Osteoblast (primary cell): ENCODE results near the gene PCK2. TPM values are rescaled to one million over a fixed set of nuclear protein-coding genes. Genes with fewer than 3 reads are reported as not detected.

Experiments
- DNase-seq: peaks from one replicate; pipeline ENCODE4 v3.0.0; 2011; ENCODE audit warnings: low spot score, mixed read lengths; ENCODE audit not compliant: insufficient read length; ENCODE audit errors: missing footprints
- H2AFZ ChIP-seq: 2 replicates; pipeline ENCODE4 v1.6.0; 2011; ENCODE audit warnings: mild to moderate bottlenecking, low read length
- H3K27ac ChIP-seq: 2 replicates; pipeline ENCODE4 v1.5.1; 2011; ENCODE audit warnings: mild to moderate bottlenecking, low read depth, low read length, moderate library complexity
- H3K27me3 ChIP-seq: 2 replicates; pipeline ENCODE4 v1.6.0; 2012; ENCODE audit warnings: mild to moderate bottlenecking, control low read depth, inconsistent platforms, low read length, moderate library complexity; ENCODE audit not compliant: insufficient read depth
- H3K36me3 ChIP-seq: 2 replicates; pipeline ENCODE4 v1.5.1; 2011; ENCODE audit warnings: mild to moderate bottlenecking, low read length, control low read depth, moderate library complexity; ENCODE audit not compliant: insufficient read depth
- H3K4me1 ChIP-seq: 2 replicates; pipeline ENCODE4 v1.5.1; 2011; ENCODE audit warnings: mild to moderate bottlenecking, low read length, control low read depth, moderate library complexity; ENCODE audit not compliant: insufficient read depth
- H3K4me2 ChIP-seq: 2 replicates; pipeline ENCODE4 v1.6.0; 2011; ENCODE audit warnings: mild to moderate bottlenecking, low read length; ENCODE audit not compliant: insufficient read depth
- H3K4me3 ChIP-seq: fragments of 200-600 bp; sonication (generic); 3 replicates; pipeline ENCODE4 v1.5.1; 2012; ENCODE audit warnings: mild to moderate bottlenecking, low read length, inconsistent platforms; ENCODE audit not compliant: insufficient read depth
- H3K79me2 ChIP-seq: 2 replicates; pipeline ENCODE4 v1.6.0; 2012; ENCODE audit warnings: mild to moderate bottlenecking, low read length, control low read depth, inconsistent platforms; ENCODE audit not compliant: insufficient read depth
- H3K9me3 ChIP-seq: 2 replicates; pipeline ENCODE4 v1.5.1; 2011; ENCODE audit warnings: low read depth, low read length, control low read depth
- H4K20me1 ChIP-seq: 2 replicates; pipeline ENCODE4 v1.6.0; 2012; ENCODE audit warnings: mild to moderate bottlenecking, low read length, control low read depth; ENCODE audit not compliant: insufficient read depth
- total RNA-seq: library from RNA; depleted of rRNA; stranded (reverse); fragments of >200 nt; gene quantifications from 2 replicates; pipeline ENCODE4 v1.2.3, GENCODE V29; 2012
- TF ChIP-seq, protein P1 (sequence below): IDR thresholded peaks from 2 replicates; pipeline ENCODE4 v1.5.1; 2011; ENCODE audit warnings: mild to moderate bottlenecking, low read depth, low read length, moderate library complexity; ENCODE audit errors: extremely low read depth

The PCK2 gene
- total RNA-seq, 1 donor, result 35.1 TPM

DNA sequence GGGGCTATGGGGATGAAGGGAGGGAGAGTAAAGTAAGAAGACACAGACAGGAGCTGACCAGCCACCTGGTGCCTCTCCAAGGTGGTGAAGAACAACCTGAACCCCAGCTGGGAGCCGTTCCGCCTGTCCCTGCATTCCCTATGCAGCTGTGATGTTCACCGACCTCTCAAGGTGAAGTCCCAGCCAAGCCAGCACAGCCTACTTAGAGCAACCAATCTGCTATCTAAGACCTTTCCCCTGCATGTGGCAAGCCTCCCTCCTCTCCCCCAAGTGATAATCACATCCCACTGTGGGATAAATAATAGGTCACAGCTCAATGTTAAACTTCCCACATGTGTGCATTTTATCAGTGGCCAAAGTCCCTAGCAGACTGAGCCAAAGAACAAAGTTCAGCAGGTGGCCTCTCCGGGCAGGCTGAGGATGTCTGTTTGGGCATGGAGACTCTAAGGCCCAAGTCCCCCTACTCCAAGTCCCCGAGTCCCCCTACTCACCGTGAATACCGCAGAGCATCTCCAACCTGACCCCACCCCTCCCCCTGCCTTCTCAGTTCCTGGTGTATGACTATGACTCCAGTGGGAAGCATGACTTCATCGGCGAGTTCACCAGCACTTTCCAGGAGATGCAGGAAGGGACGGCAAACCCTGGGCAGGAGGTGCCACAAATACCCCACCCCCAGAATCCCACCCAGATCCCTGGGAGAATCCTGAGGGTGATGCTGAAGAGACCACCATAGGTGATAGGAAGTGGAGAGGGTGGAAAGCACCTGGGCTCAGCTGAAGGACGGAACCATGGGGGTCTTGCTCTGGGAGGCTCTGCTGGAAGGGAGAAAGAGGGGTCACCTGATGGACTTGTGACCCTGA is 19.3 kb upstream of the PCK2 start:
- Histone ChIP-seq H3K27ac (no peak overlapping the region), H3K27me3 (peaks cover 20% of the 10 kb centered on the region)
- TF ChIP-seq, protein P1, sequence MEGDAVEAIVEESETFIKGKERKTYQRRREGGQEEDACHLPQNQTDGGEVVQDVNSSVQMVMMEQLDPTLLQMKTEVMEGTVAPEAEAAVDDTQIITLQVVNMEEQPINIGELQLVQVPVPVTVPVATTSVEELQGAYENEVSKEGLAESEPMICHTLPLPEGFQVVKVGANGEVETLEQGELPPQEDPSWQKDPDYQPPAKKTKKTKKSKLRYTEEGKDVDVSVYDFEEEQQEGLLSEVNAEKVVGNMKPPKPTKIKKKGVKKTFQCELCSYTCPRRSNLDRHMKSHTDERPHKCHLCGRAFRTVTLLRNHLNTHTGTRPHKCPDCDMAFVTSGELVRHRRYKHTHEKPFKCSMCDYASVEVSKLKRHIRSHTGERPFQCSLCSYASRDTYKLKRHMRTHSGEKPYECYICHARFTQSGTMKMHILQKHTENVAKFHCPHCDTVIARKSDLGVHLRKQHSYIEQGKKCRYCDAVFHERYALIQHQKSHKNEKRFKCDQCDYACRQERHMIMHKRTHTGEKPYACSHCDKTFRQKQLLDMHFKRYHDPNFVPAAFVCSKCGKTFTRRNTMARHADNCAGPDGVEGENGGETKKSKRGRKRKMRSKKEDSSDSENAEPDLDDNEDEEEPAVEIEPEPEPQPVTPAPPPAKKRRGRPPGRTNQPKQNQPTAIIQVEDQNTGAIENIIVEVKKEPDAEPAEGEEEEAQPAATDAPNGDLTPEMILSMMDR, result no peak

DNA sequence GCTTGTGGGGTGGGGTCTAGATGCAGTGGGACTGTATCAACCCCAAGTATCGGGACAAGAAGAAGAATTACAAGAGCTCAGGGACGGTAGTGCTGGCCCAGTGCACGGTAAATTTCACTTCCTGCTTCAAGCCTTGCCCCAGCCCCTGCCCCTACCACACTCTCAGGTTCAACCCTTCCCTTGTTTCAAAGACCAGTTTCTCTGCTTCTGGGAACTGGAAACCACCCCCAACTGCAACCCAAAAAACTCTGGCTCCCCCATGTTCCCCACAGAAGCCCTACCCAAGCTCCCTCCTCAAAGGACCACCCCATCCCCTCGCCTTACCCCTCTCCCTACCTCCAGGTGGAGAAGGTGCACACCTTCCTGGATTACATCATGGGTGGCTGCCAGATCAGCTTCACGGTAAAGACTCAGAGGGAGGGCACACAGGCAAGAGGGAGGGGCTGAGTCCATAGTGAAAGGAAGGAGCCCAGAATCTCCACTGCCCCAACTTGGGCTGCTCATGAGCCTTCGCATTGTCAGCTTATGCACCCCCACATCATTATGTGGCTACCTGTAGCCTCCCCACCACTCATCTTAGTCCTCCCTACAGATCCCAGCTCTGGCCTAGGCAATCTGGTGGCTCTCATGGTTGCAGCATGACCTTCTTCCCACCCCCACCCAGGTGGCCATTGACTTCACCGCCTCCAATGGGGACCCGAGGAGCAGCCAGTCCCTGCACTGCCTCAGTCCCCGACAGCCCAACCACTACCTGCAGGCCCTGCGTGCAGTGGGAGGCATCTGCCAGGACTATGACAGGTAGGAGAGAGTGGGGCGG is 18.4 kb upstream of the PCK2 start:
- H3K4me2 ChIP-seq, result no peak overlapping the region
- H4K20me1 ChIP-seq, result no peaks in the 10 kb centered on the region
- no peak for DNase-seq
- no peak overlapping the region for H2AFZ ChIP-seq
- no peaks in the 10 kb centered on the region for H3K36me3 ChIP-seq
- H3K4me1 ChIP-seq, result peaks cover 1% of the 10 kb centered on the region
- no peak overlapping the region for H3K4me3 ChIP-seq
- TF ChIP-seq, protein P1, result no peak
- no peaks in the 10 kb centered on the region for H3K79me2 ChIP-seq
- no peak overlapping the region for H3K27ac ChIP-seq
- no peaks in the 10 kb centered on the region for H3K9me3 ChIP-seq
- H3K27me3 ChIP-seq, result peaks cover 20% of the 10 kb centered on the region

More for the DNA sequence above, 19.3 kb upstream of the PCK2 start:
- no peak overlapping the region for H3K4me3 ChIP-seq
- H3K9me3 ChIP-seq, result no peaks in the 10 kb centered on the region
- H3K36me3 ChIP-seq, result no peaks in the 10 kb centered on the region
- no peaks in the 10 kb centered on the region for H3K79me2 ChIP-seq
- H3K4me1 ChIP-seq, result no peaks in the 10 kb centered on the region
- H3K4me2 ChIP-seq, result no peak overlapping the region
- H2AFZ ChIP-seq, result no peak overlapping the region
- H4K20me1 ChIP-seq, result no peaks in the 10 kb centered on the region
- DNase-seq, result no peak

DNA sequence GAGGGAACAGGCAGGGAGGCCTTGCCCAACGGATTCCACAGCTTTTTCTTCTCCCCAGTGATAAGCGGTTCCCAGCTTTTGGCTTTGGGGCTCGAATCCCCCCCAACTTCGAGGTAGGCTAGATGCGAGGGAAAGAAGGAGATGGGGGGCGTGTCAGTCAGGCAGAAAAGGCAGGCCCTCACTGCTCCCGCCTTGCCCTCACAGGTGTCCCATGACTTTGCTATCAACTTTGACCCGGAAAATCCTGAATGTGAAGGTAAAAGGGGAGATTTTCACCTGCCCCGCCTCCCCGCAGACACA is 17.9 kb upstream of the PCK2 start:
- DNase-seq, result no peak
- H4K20me1 ChIP-seq, result no peaks in the 10 kb centered on the region
- peaks cover 25% of the 10 kb centered on the region for H3K27me3 ChIP-seq
- H3K4me1 ChIP-seq, result peaks cover 5% of the 10 kb centered on the region
- H3K9me3 ChIP-seq, result no peaks in the 10 kb centered on the region
- H3K4me2 ChIP-seq, result no peak overlapping the region
- no peaks in the 10 kb centered on the region for H3K36me3 ChIP-seq
- H3K4me3 ChIP-seq, result no peak overlapping the region
- H3K27ac ChIP-seq, result no peak overlapping the region
- H2AFZ ChIP-seq, result no peak overlapping the region
- TF ChIP-seq, protein P1, result no peak
- no peaks in the 10 kb centered on the region for H3K79me2 ChIP-seq

DNA sequence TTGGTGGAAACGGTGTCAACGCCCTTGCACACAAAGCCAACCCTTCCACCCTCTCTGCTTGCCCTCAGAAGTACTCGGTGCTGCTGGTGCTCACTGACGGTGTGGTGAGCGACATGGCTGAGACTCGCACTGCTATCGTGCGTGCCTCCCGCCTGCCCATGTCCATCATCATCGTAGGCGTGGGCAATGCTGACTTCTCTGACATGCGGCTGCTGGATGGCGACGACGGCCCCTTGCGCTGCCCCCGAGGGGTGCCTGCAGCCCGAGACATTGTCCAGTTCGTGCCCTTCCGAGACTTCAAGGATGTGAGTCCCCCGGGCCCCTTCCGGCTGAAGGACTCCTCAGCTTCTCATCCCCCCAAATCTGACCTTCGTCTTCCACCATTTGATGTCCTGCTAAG is 17.0 kb upstream of the PCK2 start:
- H3K36me3 ChIP-seq, result no peaks in the 10 kb centered on the region
- no peak overlapping the region for H3K4me2 ChIP-seq
- H3K4me3 ChIP-seq, result no peak overlapping the region
- H3K79me2 ChIP-seq, result no peaks in the 10 kb centered on the region
- TF ChIP-seq, protein P1, result no peak
- H4K20me1 ChIP-seq, result no peaks in the 10 kb centered on the region
- H3K9me3 ChIP-seq, result no peaks in the 10 kb centered on the region
- H3K27ac ChIP-seq, result no peak overlapping the region
- peaks cover 5% of the 10 kb centered on the region for H3K4me1 ChIP-seq
- H2AFZ ChIP-seq, result no peak overlapping the region
- DNase-seq, result no peak
- H3K27me3 ChIP-seq, result peaks cover 33% of the 10 kb centered on the region
